WTC11 (cell line): ENCODE data around the gene MCF2L. TPM values are rescaled to one million over a fixed set of nuclear protein-coding genes. Genes with fewer than 3 reads are reported as not detected.
A peak's percentile ranks its signal among the peaks of the same experiment; 100 is the strongest.
"Not testable (repeated sequence)": the region's sequence is repeated elsewhere in the genome, so short reads cannot be mapped to it uniquely, and the experiment has no call there.

ENCODE experiments used
- ATAC-seq: fragments of 200-7000 bp; cut with Tn5 transposase; 2 replicates; pipeline ENCODE4 v1.10.0; 2021; ENCODE audit warnings: mild to moderate bottlenecking, moderate library complexity
- CTCF ChIA-PET: fragments of 300-600 bp; sonication (Branson Sonifier 250); formaldehyde crosslinking; loops from one replicate; lab custom pipeline; 2021; ENCODE audit warnings: antibody characterized with exemption; lab: Charles Lee
- POLR2A ChIA-PET: fragments of 350-600 bp; sonication (Branson Sonifier 250); formaldehyde crosslinking; loops from one replicate; lab custom pipeline; 2021; ENCODE audit warnings: antibody characterized with exemption; lab: Charles Lee
- DNase-seq: peaks from one replicate; pipeline ENCODE4 v3.0.0; 2021; ENCODE audit warnings: low spot score
- H3K27ac Mint-ChIP-seq: 2 replicates; pipeline ENCODE4 v1.8.0; 2021; ENCODE audit warnings: mixed read lengths
- H3K27me3 Mint-ChIP-seq: 2 replicates; pipeline ENCODE4 v1.8.0; 2021; ENCODE audit warnings: low read depth, mild to moderate bottlenecking, moderate library complexity, mixed read lengths
- H3K36me3 Mint-ChIP-seq: 2 replicates; pipeline ENCODE4 v1.8.0; 2021; ENCODE audit warnings: mixed read lengths
- H3K4me1 Mint-ChIP-seq: 2 replicates; pipeline ENCODE4 v1.8.0; 2022; ENCODE audit warnings: mixed read lengths
- H3K4me3 Mint-ChIP-seq: 2 replicates; pipeline ENCODE4 v1.8.0; 2021; ENCODE audit warnings: mild to moderate bottlenecking, moderate library complexity, mixed read lengths
- H3K9me3 Mint-ChIP-seq: 2 replicates; pipeline ENCODE4 v1.8.0; 2021; ENCODE audit warnings: mixed read lengths
- CREM ChIP-seq: sonication (generic); formaldehyde crosslinking; IDR thresholded peaks from 2 replicates; pipeline ENCODE4 v1.8.1; 2022; ENCODE audit warnings: mild to moderate bottlenecking, missing genetic modification reagents, moderate library complexity
- E2F1 ChIP-seq: sonication (generic); formaldehyde crosslinking; IDR thresholded peaks from 2 replicates; pipeline ENCODE4 v1.8.0; 2022; ENCODE audit warnings: mild to moderate bottlenecking, missing genetic modification reagents
- FOXJ3 ChIP-seq: sonication (generic); formaldehyde crosslinking; IDR thresholded peaks from 2 replicates; pipeline ENCODE4 v1.9.0; 2021; ENCODE audit warnings: missing genetic modification reagents, mild to moderate bottlenecking, borderline replicate concordance
- FOXP4 ChIP-seq: sonication (generic); formaldehyde crosslinking; IDR thresholded peaks from 2 replicates; pipeline ENCODE4 v1.8.0; 2022; ENCODE audit warnings: mild to moderate bottlenecking, missing genetic modification reagents
- HMGA2 ChIP-seq: fragments of 250-450 bp; sonication (Bioruptor Pico); IDR thresholded peaks from 2 replicates; pipeline ENCODE4 v1.4.0; 2021; ENCODE audit warnings: mild to moderate bottlenecking, moderate library complexity
- IRF2 ChIP-seq: sonication (generic); formaldehyde crosslinking; IDR thresholded peaks from 2 replicates; pipeline ENCODE4 v1.8.0; 2022; ENCODE audit warnings: low read depth, missing genetic modification reagents, borderline replicate concordance
- MYBL2 ChIP-seq: sonication (generic); formaldehyde crosslinking; IDR thresholded peaks from 2 replicates; pipeline ENCODE4 v1.8.1; 2023; ENCODE audit warnings: mild to moderate bottlenecking, moderate library complexity, missing genetic modification reagents
- NFATC4 ChIP-seq: fragments of 250-450 bp; sonication (Bioruptor Pico); IDR thresholded peaks from 2 replicates; pipeline ENCODE4 v1.9.0; 2021; ENCODE audit warnings: mild to moderate bottlenecking
- NFE2L1 ChIP-seq: sonication (generic); formaldehyde crosslinking; IDR thresholded peaks from 2 replicates; pipeline ENCODE4 v1.8.1; 2023; ENCODE audit warnings: missing genetic modification reagents
- NR1H2 ChIP-seq: sonication (generic); formaldehyde crosslinking; IDR thresholded peaks from 2 replicates; pipeline ENCODE4 v1.9.0; 2021; ENCODE audit warnings: mild to moderate bottlenecking, moderate library complexity, missing genetic modification reagents
- OVOL2 ChIP-seq: fragments of 250-450 bp; sonication (Bioruptor Pico); IDR thresholded peaks from 2 replicates; pipeline ENCODE4 v1.9.0; 2021; ENCODE audit warnings: mild to moderate bottlenecking, borderline replicate concordance
- PRRX2 ChIP-seq: fragments of 250-450 bp; sonication (Bioruptor Pico); IDR thresholded peaks from 2 replicates; pipeline ENCODE4 v1.8.0; 2021; ENCODE audit warnings: mild to moderate bottlenecking
- RORB ChIP-seq: fragments of 250-450 bp; sonication (Bioruptor Pico); IDR thresholded peaks from 2 replicates; pipeline ENCODE4 v1.9.0; 2021; ENCODE audit warnings: mild to moderate bottlenecking
- SMAD4 ChIP-seq: sonication (generic); formaldehyde crosslinking; IDR thresholded peaks from 2 replicates; pipeline ENCODE4 v1.8.0; 2022; ENCODE audit warnings: mild to moderate bottlenecking, missing genetic modification reagents
- SOX15 ChIP-seq: fragments of 250-450 bp; sonication (Bioruptor Pico); IDR thresholded peaks from 2 replicates; pipeline ENCODE4 v1.9.0; 2021; ENCODE audit warnings: mild to moderate bottlenecking
- TEAD1 ChIP-seq: sonication (generic); formaldehyde crosslinking; IDR thresholded peaks from 2 replicates; pipeline ENCODE4 v1.8.0; 2022; ENCODE audit warnings: mild to moderate bottlenecking, missing genetic modification reagents
- TP53 ChIP-seq: sonication (generic); formaldehyde crosslinking; IDR thresholded peaks from 2 replicates; pipeline ENCODE4 v1.8.1; 2023; ENCODE audit warnings: mild to moderate bottlenecking, missing genetic modification reagents
- ZNF219 ChIP-seq: sonication (generic); formaldehyde crosslinking; IDR thresholded peaks from 2 replicates; pipeline ENCODE4 v1.8.0; 2023; ENCODE audit warnings: missing genetic modification reagents, mild to moderate bottlenecking, borderline replicate concordance
- ZNF232 ChIP-seq: sonication (generic); formaldehyde crosslinking; IDR thresholded peaks from 2 replicates; pipeline ENCODE4 v1.8.0; 2022; ENCODE audit warnings: mild to moderate bottlenecking, missing genetic modification reagents
- ZNF263 ChIP-seq: sonication (generic); formaldehyde crosslinking; IDR thresholded peaks from 2 replicates; pipeline ENCODE4 v1.8.1; 2022; ENCODE audit warnings: low read depth, mild to moderate bottlenecking, moderate library complexity, missing genetic modification reagents
- ZNF396 ChIP-seq: fragments of 250-450 bp; sonication (Bioruptor Pico); IDR thresholded peaks from 2 replicates; pipeline ENCODE4 v1.8.0; 2021; ENCODE audit warnings: mild to moderate bottlenecking, moderate library complexity, borderline replicate concordance
- total RNA-seq: library from RNA; stranded (reverse); gene quantifications from 3 replicates; pipeline ENCODE4 v1.2.3, GENCODE V29; 2021
- TF ChIP-seq, protein P1 (sequence below): sonication (generic); formaldehyde crosslinking; IDR thresholded peaks from 2 replicates; pipeline ENCODE4 v1.8.0; 2022; ENCODE audit warnings: mild to moderate bottlenecking, missing genetic modification reagents
- TF ChIP-seq, protein P2 (sequence below): sonication (generic); formaldehyde crosslinking; IDR thresholded peaks from 2 replicates; pipeline ENCODE4 v1.8.1; 2022; ENCODE audit warnings: low read depth, mild to moderate bottlenecking, moderate library complexity, missing genetic modification reagents, borderline replicate concordance
- TF ChIP-seq, protein P3 (sequence below): fragments of 250-450 bp; sonication (Bioruptor Pico); IDR thresholded peaks from 2 replicates; pipeline ENCODE4 v1.9.0; 2021; ENCODE audit warnings: moderate library complexity, mild to moderate bottlenecking, inconsistent platforms, borderline replicate concordance

MCF2L gene
- total RNA-seq, 1 experiment from 2014 or later, result 34.8 TPM

GRCh38 chr13:113098162-113098732 lies 129.2 kb downstream of the MCF2L start:
- no peaks in the 10 kb centered on the region for H3K27me3 Mint-ChIP-seq
- no peak for ATAC-seq
- no peak for DNase-seq
- peaks cover 3% of the 10 kb centered on the region; the same call in 1 of the 2 replicates for H3K4me1 Mint-ChIP-seq
- CTCF ChIA-PET, result interaction anchor here (1.2 to 1.4 kb wide), 2 partner anchors 8 to 69 kb away, joined by 4 to 5 read pairs; no protein-coding TSS in a partner anchor
- H3K4me3 Mint-ChIP-seq, result no peak overlapping the region
- TF ChIP-seq NFATC4 (CRISPR knock-in tag) (no peak), NFE2L1 (CRISPR knock-in tag) (no peak), TP53 (CRISPR knock-in tag) (no peak), SMAD4 (CRISPR knock-in tag) (no peak), E2F1 (CRISPR knock-in tag) (no peak), SOX15 (CRISPR knock-in tag) (no peak)
- TF ChIP-seq, all 79 proteins: peak for 0
- Mint-ChIP-seq H3K36me3 (no peaks in the 10 kb centered on the region), H3K27ac (peak overlapping the region; percentile 30), H3K9me3 (no peaks in the 10 kb centered on the region)
- POLR2A ChIA-PET, result no interaction called here

- POLR2A ChIA-PET, result no interaction called here
- CTCF ChIA-PET, result interaction anchor here (1.1 to 1.4 kb wide), 4 partner anchors 9 to 129 kb away, joined by 3 to 8 read pairs (median 4); no protein-coding TSS in a partner anchor
- Mint-ChIP-seq H3K36me3 (no peaks in the 10 kb centered on the region), H3K9me3 (no peaks in the 10 kb centered on the region), H3K27me3 (no peaks in the 10 kb centered on the region), H3K27ac (no peak overlapping the region; the same call in 1 of the 2 replicates), H3K4me1 (peaks cover 3% of the 10 kb centered on the region; the same call in 1 of the 2 replicates), H3K4me3 (no peak overlapping the region)
- TF ChIP-seq, protein P1, sequence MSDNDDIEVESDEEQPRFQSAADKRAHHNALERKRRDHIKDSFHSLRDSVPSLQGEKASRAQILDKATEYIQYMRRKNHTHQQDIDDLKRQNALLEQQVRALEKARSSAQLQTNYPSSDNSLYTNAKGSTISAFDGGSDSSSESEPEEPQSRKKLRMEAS (CRISPR knock-in tag), result no peak
- no peak for TF ChIP-seq HMGA2 (CRISPR knock-in tag)
- no peak for DNase-seq
- ATAC-seq, result no peak
Observed at GRCh38 chr13:113099142-113099541, 130.1 kb downstream of the MCF2L start.

DNA sequence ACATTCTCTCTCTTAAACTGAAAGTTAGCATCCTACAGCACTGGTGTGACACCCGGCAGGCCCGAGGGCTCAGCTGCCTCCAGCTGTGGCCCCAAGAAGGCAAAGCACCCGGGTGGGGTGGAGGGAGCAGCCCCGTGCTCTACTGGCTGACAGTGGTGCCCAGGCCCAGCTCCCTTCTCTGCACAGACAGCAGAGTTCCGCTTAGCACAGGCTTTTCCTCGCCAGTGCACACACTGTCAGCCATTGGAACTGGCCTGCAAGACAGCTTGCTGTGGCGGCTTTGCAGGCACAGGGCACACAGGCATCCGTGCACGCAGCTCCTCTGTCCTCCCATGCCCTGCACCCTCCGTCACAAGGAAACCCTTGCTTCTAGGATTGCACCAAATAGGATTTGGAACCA lies 133.3 kb downstream of the MCF2L start:
- not testable (repeated sequence) for H3K36me3 Mint-ChIP-seq
- H3K4me1 Mint-ChIP-seq, result peaks cover 14% of the 10 kb centered on the region

GRCh38 chr13:113102727-113103126 lies 133.7 kb downstream of the MCF2L start:
- no peak for DNase-seq
- H3K27ac Mint-ChIP-seq, result no peak overlapping the region
- H3K36me3 Mint-ChIP-seq, result no peaks in the 10 kb centered on the region
- no peak for ATAC-seq
- H3K4me1 Mint-ChIP-seq, result peaks cover 14% of the 10 kb centered on the region
- peaks cover 4% of the 10 kb centered on the region for H3K27me3 Mint-ChIP-seq
- TF ChIP-seq ZNF263, result no peak
- no peak for TF ChIP-seq OVOL2 (CRISPR knock-in tag)
- TF ChIP-seq HMGA2 (CRISPR knock-in tag), result no peak
- no peak for TF ChIP-seq PRRX2
- no peak for TF ChIP-seq TEAD1 (CRISPR knock-in tag)
- no peak for TF ChIP-seq ZNF232 (CRISPR knock-in tag)
- TF ChIP-seq ZNF396, result no peak
- TF ChIP-seq IRF2 (CRISPR knock-in tag), result no peak
- no peak for TF ChIP-seq MYBL2 (CRISPR knock-in tag)
- TF ChIP-seq FOXJ3, result no peak
- no peak for TF ChIP-seq FOXP4 (CRISPR knock-in tag)
- TF ChIP-seq CREM (CRISPR knock-in tag), result no peak
- TF ChIP-seq NR1H2, result no peak
- TF ChIP-seq, protein P2, sequence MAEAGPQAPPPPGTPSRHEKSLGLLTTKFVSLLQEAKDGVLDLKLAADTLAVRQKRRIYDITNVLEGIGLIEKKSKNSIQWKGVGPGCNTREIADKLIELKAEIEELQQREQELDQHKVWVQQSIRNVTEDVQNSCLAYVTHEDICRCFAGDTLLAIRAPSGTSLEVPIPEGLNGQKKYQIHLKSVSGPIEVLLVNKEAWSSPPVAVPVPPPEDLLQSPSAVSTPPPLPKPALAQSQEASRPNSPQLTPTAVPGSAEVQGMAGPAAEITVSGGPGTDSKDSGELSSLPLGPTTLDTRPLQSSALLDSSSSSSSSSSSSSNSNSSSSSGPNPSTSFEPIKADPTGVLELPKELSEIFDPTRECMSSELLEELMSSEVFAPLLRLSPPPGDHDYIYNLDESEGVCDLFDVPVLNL, result no peak
- no peak for TF ChIP-seq ZNF219 (CRISPR knock-in tag)
- no peak for TF ChIP-seq RORB
- TF ChIP-seq, protein P3, sequence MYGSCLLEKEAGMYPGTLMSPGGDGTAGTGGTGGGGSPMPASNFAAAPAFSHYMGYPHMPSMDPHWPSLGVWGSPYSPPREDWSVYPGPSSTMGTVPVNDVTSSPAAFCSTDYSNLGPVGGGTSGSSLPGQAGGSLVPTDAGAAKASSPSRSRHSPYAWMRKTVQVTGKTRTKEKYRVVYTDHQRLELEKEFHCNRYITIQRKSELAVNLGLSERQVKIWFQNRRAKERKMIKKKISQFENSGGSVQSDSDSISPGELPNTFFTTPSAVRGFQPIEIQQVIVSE, result no peak
- ChIA-PET POLR2A (no interaction called here), CTCF (interaction anchor here (0.7 kb wide), 1 partner anchor 13 kb away, joined by 3 read pairs; no protein-coding TSS in a partner anchor)
- H3K9me3 Mint-ChIP-seq, result no peaks in the 10 kb centered on the region
- no peak overlapping the region for H3K4me3 Mint-ChIP-seq

More for the DNA sequence above, 133.3 kb downstream of the MCF2L start:
- H3K4me3 Mint-ChIP-seq, CTCF ChIA-PET, ATAC-seq, DNase-seq, H3K27me3 Mint-ChIP-seq, H3K27ac Mint-ChIP-seq, H3K9me3 Mint-ChIP-seq: not testable (repeated sequence)
- POLR2A ChIA-PET, result interaction anchor here (0.6 kb wide), 1 partner anchor 53 kb away, joined by 3 read pairs; no protein-coding TSS in a partner anchor
